GM23248 (cell line): ENCODE results near the gene SPRR4. TPM values are rescaled to one million over a fixed set of nuclear protein-coding genes. Genes with fewer than 3 reads are reported as not detected.

Experiments used
- DNase-seq: peaks from one replicate; pipeline ENCODE4 v3.0.0-alpha.2; 2015
- H2AFZ ChIP-seq: fragments of 200-600 bp; sonication (generic); 2 replicates; pipeline ENCODE4 v1.6.1; 2016; ENCODE audit warnings: antibody characterized with exemption
- H3F3A ChIP-seq: fragments of 200-600 bp; sonication (generic); 2 replicates; pipeline ENCODE4 v1.6.1; 2016; ENCODE audit warnings: mild to moderate bottlenecking, antibody characterized with exemption, mixed run types; ENCODE audit not compliant: insufficient read depth
- H3K27ac ChIP-seq: fragments of 200-600 bp; sonication (generic); 2 replicates; pipeline ENCODE4 v1.5.1; 2016; ENCODE audit warnings: mild to moderate bottlenecking
- H3K27me3 ChIP-seq: fragments of 200-600 bp; sonication (generic); replicated peaks from 2 replicates; pipeline ENCODE4 v1.6.1; 2016; ENCODE audit warnings: mild to moderate bottlenecking; ENCODE audit not compliant: insufficient read depth
- H3K36me3 ChIP-seq: fragments of 200-600 bp; sonication (generic); 2 replicates; pipeline ENCODE4 v1.6.1; 2016; ENCODE audit warnings: low read depth, mild to moderate bottlenecking
- H3K4me1 ChIP-seq: fragments of 200-600 bp; sonication (generic); 2 replicates; pipeline ENCODE4 v1.6.1; 2016; ENCODE audit warnings: mild to moderate bottlenecking; ENCODE audit not compliant: insufficient read depth
- H3K4me2 ChIP-seq: fragments of 200-600 bp; sonication (generic); one replicate; pipeline ENCODE4 v1.6.1; 2016; ENCODE audit warnings: mild to moderate bottlenecking; ENCODE audit not compliant: unreplicated experiment
- H3K4me3 ChIP-seq: fragments of 200-600 bp; sonication (generic); 2 replicates; pipeline ENCODE4 v1.5.1; 2016; ENCODE audit warnings: mild to moderate bottlenecking
- H3K79me2 ChIP-seq: fragments of 200-600 bp; sonication (generic); 2 replicates; pipeline ENCODE4 v1.6.1; 2016; ENCODE audit warnings: mild to moderate bottlenecking; ENCODE audit not compliant: insufficient read depth
- H3K9ac ChIP-seq: fragments of 200-600 bp; sonication (generic); 2 replicates; pipeline ENCODE4 v1.6.1; 2016; ENCODE audit warnings: mild to moderate bottlenecking
- H3K9me2 ChIP-seq: fragments of 200-600 bp; sonication (generic); 2 replicates; pipeline ENCODE4 v1.6.1; 2016; ENCODE audit warnings: mixed run types, mild to moderate bottlenecking, moderate library complexity; ENCODE audit not compliant: insufficient read depth
- H3K9me3 ChIP-seq: fragments of 200-600 bp; sonication (generic); one replicate; pipeline ENCODE4 v1.6.1; 2017; ENCODE audit warnings: low read depth
- H4K20me1 ChIP-seq: fragments of 200-600 bp; sonication (generic); 2 replicates; pipeline ENCODE4 v1.6.0; 2016; ENCODE audit not compliant: insufficient read depth
- EZH2 ChIP-seq: fragments of 200-600 bp; sonication (generic); IDR thresholded peaks from 2 replicates; pipeline ENCODE4 v1.6.1; 2018; ENCODE audit warnings: antibody characterized with exemption, mild to moderate bottlenecking; ENCODE audit not compliant: insufficient read depth, poor library complexity, severe bottlenecking
- EZH2phosphoT487 ChIP-seq: fragments of 200-600 bp; sonication (generic); IDR thresholded peaks from 2 replicates; pipeline ENCODE4 v1.6.1; 2018; ENCODE audit warnings: antibody characterized with exemption, moderate library complexity, mild to moderate bottlenecking, low read depth; ENCODE audit not compliant: insufficient read depth
- WGBS, 2 experiments: methylation state at CpG; one replicate each; pipeline ENCODE4 v1.1.6; 2015 to 2017; ENCODE audit warnings: low lambda C conversion rate in 2 of 2, low coverage in 1 of 2; ENCODE audit errors: missing lambda C conversion rate in 2 of 2; 5-methylcytosine and 5-hydroxymethylcytosine counted together
- in situ Hi-C: fragments of 300-500 bp; cut with MboI; formaldehyde crosslinking; loops from 2 replicates; pipeline ENCODE4 v1.15.0; 2020
- polyA plus RNA-seq: library from polyadenylated mRNA; unstranded; fragments of >200 nt; fragmentation: Nextera tagmentation; extraction: Ambion mirVana; gene quantifications from 2 replicates; pipeline ENCODE4 v1.2.1, GENCODE V29; 2016
- total RNA-seq: library from RNA; depleted of rRNA; stranded (reverse); fragments of >200 nt; shearing (Covaris generic); gene quantifications from 2 replicates; pipeline ENCODE4 v1.2.3, GENCODE V29; 2014

SPRR4 gene
- total and polyA plus RNA-seq, 2 experiments from 2014 or later: not detected

- DNase-seq: no peak
- no peaks in the 10 kb centered on the region for H3K9me3 ChIP-seq
- H4K20me1 ChIP-seq: no peaks in the 10 kb centered on the region
- no peak overlapping the region for H3K4me2 ChIP-seq
- H3K4me3 ChIP-seq: no peak overlapping the region
- H2AFZ ChIP-seq: no peak overlapping the region
- in situ Hi-C loops: no loop called here
- WGBS, 2 experiments: 0 to 7% methylated on average over 1 of the region's 1 CpG
- peaks cover 5% of the 10 kb centered on the region; the same call in 1 of the 2 replicates for H3K27me3 ChIP-seq
- no peaks in the 10 kb centered on the region for H3K36me3 ChIP-seq
- no peaks in the 10 kb centered on the region for H3K4me1 ChIP-seq
- H3K9me2 ChIP-seq: no peaks in the 10 kb centered on the region
- no peak overlapping the region for H3K27ac ChIP-seq
- H3K79me2 ChIP-seq: no peaks in the 10 kb centered on the region
- H3K9ac ChIP-seq: no peak overlapping the region
- no peak for TF ChIP-seq EZH2
- H3F3A ChIP-seq: no peaks in the 10 kb centered on the region
These were observed 5.9 kb upstream of the SPRR4 start for GRCh38 chr1:152964536-152964935.

- no peaks in the 10 kb centered on the region for H3K9me3 ChIP-seq
- WGBS, 2 experiments: 15 to 16% methylated on average over 4 of the region's 4 CpGs
- no peak overlapping the region for H3K9ac ChIP-seq
- no peaks in the 10 kb centered on the region for H3K79me2 ChIP-seq
- H3K36me3 ChIP-seq: no peaks in the 10 kb centered on the region
- DNase-seq: no peak
- H3K9me2 ChIP-seq: no peaks in the 10 kb centered on the region
- H3K4me3 ChIP-seq: no peak overlapping the region
- H4K20me1 ChIP-seq: no peaks in the 10 kb centered on the region
- no peak overlapping the region for H3K4me2 ChIP-seq
- no peaks in the 10 kb centered on the region for H3F3A ChIP-seq
- no peak overlapping the region for H2AFZ ChIP-seq
- in situ Hi-C loops: no loop called here
- H3K27me3 ChIP-seq: peaks cover 5% of the 10 kb centered on the region; the same call in 1 of the 2 replicates
- TF ChIP-seq EZH2phosphoT487 (no peak), EZH2 (no peak)
- H3K27ac ChIP-seq: no peak overlapping the region
- H3K4me1 ChIP-seq: no peaks in the 10 kb centered on the region
These were observed 4.6 kb upstream of the SPRR4 start for GRCh38 chr1:152965853-152966252.

GRCh38 chr1:152967201-152967600 lies 3.2 kb upstream of the SPRR4 start:
- no peak overlapping the region for H3K4me3 ChIP-seq
- no peaks in the 10 kb centered on the region for H3K9me3 ChIP-seq
- no peaks in the 10 kb centered on the region for H3K9me2 ChIP-seq
- H3K9ac ChIP-seq: no peak overlapping the region
- no peak overlapping the region for H3K4me2 ChIP-seq
- H3F3A ChIP-seq: no peaks in the 10 kb centered on the region
- H3K4me1 ChIP-seq: no peaks in the 10 kb centered on the region
- no peaks in the 10 kb centered on the region for H3K79me2 ChIP-seq
- no peaks in the 10 kb centered on the region for H3K36me3 ChIP-seq
- 0 out of 2 replicates have a peak, but pooled peaks cover 5% of the 10 kb centered on the region for H3K27me3 ChIP-seq
- 6 to 21% methylated on average over 7 of the region's 7 CpGs for WGBS, 2 experiments
- in situ Hi-C loops: no loop called here
- TF ChIP-seq EZH2: no peak
- TF ChIP-seq EZH2phosphoT487: no peak
- H3K27ac ChIP-seq: no peak overlapping the region
- H2AFZ ChIP-seq: no peak overlapping the region
- H4K20me1 ChIP-seq: no peaks in the 10 kb centered on the region
- no peak for DNase-seq

GRCh38 chr1:152968248-152968647 lies 2.2 kb upstream of the SPRR4 start:
- in situ Hi-C loops: no loop called here
- Histone ChIP-seq H2AFZ (no peak overlapping the region), H3K9me2 (no peaks in the 10 kb centered on the region), H3K4me1 (no peaks in the 10 kb centered on the region), H3K9ac (no peak overlapping the region), H3K9me3 (no peaks in the 10 kb centered on the region), H3K4me2 (no peak overlapping the region), H4K20me1 (no peaks in the 10 kb centered on the region), H3K79me2 (no peaks in the 10 kb centered on the region), H3K4me3 (no peak overlapping the region), H3K27ac (no peak overlapping the region), H3F3A (no peaks in the 10 kb centered on the region), H3K36me3 (no peaks in the 10 kb centered on the region), H3K27me3 (0 out of 2 replicates have a peak, but pooled peaks cover 5% of the 10 kb centered on the region)
- 0 to 7% methylated on average over 2 of the region's 2 CpGs for WGBS, 2 experiments
- TF ChIP-seq EZH2 (no peak), EZH2phosphoT487 (no peak)
- no peak for DNase-seq

GRCh38 chr1:152969036-152969435 lies 1.4 kb upstream of the SPRR4 start:
- no peak overlapping the region for H2AFZ ChIP-seq
- H3K9me3 ChIP-seq: no peaks in the 10 kb centered on the region
- H3K9me2 ChIP-seq: no peaks in the 10 kb centered on the region
- no peaks in the 10 kb centered on the region for H3K36me3 ChIP-seq
- WGBS, 2 experiments: 9 to 12% methylated on average over 2 of the region's 2 CpGs
- no peaks in the 10 kb centered on the region for H3K79me2 ChIP-seq
- H3K4me3 ChIP-seq: no peak overlapping the region
- no peak overlapping the region for H3K9ac ChIP-seq
- no peaks in the 10 kb centered on the region for H3F3A ChIP-seq
- no peaks in the 10 kb centered on the region for H4K20me1 ChIP-seq
- no peaks in the 10 kb centered on the region for H3K4me1 ChIP-seq
- TF ChIP-seq EZH2phosphoT487 (no peak), EZH2 (no peak)
- H3K27ac ChIP-seq: no peak overlapping the region
- no peak for DNase-seq
- H3K4me2 ChIP-seq: no peak overlapping the region
- in situ Hi-C loops: no loop called here
- 0 out of 2 replicates have a peak, but pooled peaks cover 5% of the 10 kb centered on the region for H3K27me3 ChIP-seq
